Measurements from ENCODE around the gene CAMK1D.

DNA sequence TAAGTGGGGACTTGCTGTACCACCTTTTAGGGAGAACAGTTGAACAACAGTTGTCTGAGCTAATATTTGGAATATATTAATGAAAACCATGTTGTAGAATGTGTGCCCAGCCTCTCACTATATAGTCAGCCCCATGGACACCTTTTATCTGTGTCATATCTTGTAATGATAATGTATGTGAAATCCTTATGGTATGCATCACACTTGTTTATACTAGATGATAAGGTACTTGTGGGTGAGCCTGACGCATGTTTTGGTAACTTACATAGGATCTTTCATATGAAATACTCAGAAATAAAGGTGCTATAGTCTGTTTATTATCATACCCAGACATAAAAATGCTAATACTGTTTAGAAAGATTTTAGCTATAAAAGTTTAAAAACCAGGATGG is 32.8 kb downstream of the CAMK1D start:
- TF ChIP-seq EGR1 (IDR thresholded peaks at IDR 0.05; ENCODE audit: borderline replicate concordance, low read depth, low read length) (no peak), TBP (IDR thresholded peaks at IDR 0.05; ENCODE audit: low read depth, low read length) (no peak), HDAC6 (IDR thresholded peaks at IDR 0.05; ENCODE audit: low read depth, low read length) (no peak)
- TF ChIP-seq, protein P1, sequence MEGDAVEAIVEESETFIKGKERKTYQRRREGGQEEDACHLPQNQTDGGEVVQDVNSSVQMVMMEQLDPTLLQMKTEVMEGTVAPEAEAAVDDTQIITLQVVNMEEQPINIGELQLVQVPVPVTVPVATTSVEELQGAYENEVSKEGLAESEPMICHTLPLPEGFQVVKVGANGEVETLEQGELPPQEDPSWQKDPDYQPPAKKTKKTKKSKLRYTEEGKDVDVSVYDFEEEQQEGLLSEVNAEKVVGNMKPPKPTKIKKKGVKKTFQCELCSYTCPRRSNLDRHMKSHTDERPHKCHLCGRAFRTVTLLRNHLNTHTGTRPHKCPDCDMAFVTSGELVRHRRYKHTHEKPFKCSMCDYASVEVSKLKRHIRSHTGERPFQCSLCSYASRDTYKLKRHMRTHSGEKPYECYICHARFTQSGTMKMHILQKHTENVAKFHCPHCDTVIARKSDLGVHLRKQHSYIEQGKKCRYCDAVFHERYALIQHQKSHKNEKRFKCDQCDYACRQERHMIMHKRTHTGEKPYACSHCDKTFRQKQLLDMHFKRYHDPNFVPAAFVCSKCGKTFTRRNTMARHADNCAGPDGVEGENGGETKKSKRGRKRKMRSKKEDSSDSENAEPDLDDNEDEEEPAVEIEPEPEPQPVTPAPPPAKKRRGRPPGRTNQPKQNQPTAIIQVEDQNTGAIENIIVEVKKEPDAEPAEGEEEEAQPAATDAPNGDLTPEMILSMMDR (IDR thresholded peaks at IDR 0.05; ENCODE audit: control extremely low read depth in 1 of 3, insufficient read depth in 1 of 3, low read depth in 1 of 3, low read length in 3 of 3), result no peak
- TF ChIP-seq, protein P2, sequence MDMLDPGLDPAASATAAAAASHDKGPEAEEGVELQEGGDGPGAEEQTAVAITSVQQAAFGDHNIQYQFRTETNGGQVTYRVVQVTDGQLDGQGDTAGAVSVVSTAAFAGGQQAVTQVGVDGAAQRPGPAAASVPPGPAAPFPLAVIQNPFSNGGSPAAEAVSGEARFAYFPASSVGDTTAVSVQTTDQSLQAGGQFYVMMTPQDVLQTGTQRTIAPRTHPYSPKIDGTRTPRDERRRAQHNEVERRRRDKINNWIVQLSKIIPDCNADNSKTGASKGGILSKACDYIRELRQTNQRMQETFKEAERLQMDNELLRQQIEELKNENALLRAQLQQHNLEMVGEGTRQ (IDR thresholded peaks at IDR 0.05; ENCODE audit: low read length), result no peak

Data from H1 (cell line).